Subcutaneous adipose tissue (tissue), 4 donors: Measurements from ENCODE around the gene EPN1. TPM values are rescaled to one million over a fixed set of nuclear protein-coding genes. Genes with fewer than 3 reads are reported as not detected.

ENCODE experiments used
- CTCF ChIP-seq: fragments of 450-650 bp; IDR thresholded peaks from one replicate; pipeline ENCODE4 v1.5.1; 2016; ENCODE audit warnings: low read depth, mild to moderate bottlenecking, control low read depth, antibody characterized with exemption, moderate library complexity
- total RNA-seq, 4 donors: library from RNA; depleted of rRNA; stranded (reverse); fragments of >200 nt; gene quantifications; one replicate each; pipeline ENCODE4 v1.1.0, GENCODE V29; 2016

Gene EPN1
- total RNA-seq, 4 donors from 2014 or later: 27.6 to 118 (median 59.7) TPM

DNA sequence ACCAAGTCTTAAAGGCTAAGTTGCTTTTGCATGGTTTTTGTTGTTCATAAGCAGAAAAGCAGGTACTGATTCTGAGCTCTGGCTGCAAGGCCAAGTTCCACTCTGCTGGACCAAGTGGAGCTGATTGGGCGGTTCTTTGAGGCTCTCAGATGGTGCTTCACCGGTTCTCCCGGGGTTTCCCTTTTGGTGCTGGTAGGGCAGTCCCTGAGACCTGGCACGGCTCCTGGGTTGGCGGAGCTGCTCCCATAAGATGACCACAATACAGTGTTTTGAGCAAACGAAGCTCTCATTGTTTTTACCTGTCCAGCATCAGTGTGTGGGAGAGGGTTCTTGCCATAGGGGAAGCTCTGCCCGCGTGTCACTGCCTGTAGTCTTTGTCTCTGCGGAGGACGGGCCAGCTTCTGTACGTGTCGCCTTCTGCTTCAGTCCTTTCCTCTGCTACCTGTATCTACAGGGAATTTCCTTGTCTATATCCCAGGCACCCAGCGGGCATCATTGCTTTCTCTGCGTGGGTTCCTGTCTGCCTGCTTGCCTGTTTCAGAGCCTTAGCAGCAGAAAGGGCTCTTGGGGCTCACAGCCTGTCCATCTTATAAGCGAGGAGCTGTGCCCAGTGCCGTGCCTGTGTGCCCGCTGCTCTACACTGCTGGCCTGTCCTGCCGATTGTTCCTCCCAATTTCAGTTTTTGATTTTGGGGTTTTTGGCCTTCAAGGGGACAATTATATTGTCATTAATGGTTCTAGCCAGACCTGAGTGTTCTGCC lies 17.9 kb upstream of the EPN1 start:
- TF ChIP-seq CTCF: no peak

GRCh38 chr19:55658846-55659459 lies 16.1 kb upstream of the EPN1 start:
- no peak for TF ChIP-seq CTCF

DNA sequence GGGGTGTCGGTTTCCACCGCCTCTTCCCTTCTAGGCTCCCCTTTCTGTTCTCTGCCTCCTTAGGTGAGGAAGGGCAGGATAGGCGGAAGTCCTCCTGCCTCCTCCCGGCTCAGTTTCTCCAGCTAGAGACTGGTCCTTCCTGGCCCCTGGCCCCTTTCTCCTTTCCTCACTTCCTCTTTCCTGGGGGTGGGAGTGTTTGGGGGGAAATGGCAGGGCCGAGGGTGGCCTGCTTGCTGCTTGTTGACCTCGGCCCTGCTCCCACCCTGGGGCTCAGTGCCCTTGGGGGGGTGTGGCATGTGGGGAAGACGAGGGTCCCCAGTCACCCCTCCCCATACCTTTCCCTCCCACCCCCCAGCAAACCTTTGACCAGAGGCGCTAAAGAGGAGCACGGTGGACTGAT lies 15.2 kb upstream of the EPN1 start:
- no peak for TF ChIP-seq CTCF

- no peak for TF ChIP-seq CTCF
Observed at GRCh38 chr19:55660404-55660803, 14.6 kb upstream of the EPN1 start.

GRCh38 chr19:55660991-55661390 lies 14.0 kb upstream of the EPN1 start:
- no peak for TF ChIP-seq CTCF

DNA sequence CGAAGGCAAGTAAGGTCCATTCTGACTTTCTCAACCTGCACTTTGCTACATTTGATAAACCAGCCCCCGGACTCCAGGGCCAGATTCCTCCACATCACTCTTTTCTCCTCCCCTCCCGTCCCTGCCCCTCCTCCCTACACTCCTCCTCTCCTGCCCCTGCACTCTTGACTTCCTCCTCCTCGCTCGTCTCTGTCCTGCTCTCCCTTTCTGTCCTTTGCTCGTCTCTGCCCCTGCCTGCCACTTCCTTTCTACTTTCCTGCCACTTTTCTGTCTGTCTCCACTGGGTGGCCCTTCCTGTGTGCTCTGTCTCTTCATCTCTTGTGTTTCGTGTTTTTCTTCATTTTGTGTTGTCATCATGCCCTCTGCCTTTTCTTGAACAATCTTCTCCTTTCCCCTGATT lies 13.2 kb upstream of the EPN1 start:
- TF ChIP-seq CTCF: no peak

- TF ChIP-seq CTCF: no peak
Observed at GRCh38 chr19:55663846-55664536, 11.0 kb upstream of the EPN1 start.
